Measurements from ENCODE around the gene CSNK1G2. TPM values are rescaled to one million over a fixed set of nuclear protein-coding genes. Genes with fewer than 3 reads are reported as not detected.

Gene CSNK1G2
- total RNA-seq, 1 experiment from 2014 or later = 34.5 TPM

GRCh38 chr19:1935484-1936208 is 5.3 kb upstream of the CSNK1G2 start:
- Histone ChIP-seq H3K27me3 (no peaks in the 10 kb centered on the region), H3K9me3 (peaks cover 2% of the 10 kb centered on the region; the same call in 1 of the 2 replicates), H3K36me3 (no peaks in the 10 kb centered on the region), H3K4me3 (no peak overlapping the region)
- DNase-seq = peak; percentile 27

GRCh38 chr19:1936430-1936829 is 4.5 kb upstream of the CSNK1G2 start:
- no peak for DNase-seq
- H3K9me3 ChIP-seq = peaks cover 1% of the 10 kb centered on the region; the same call in 1 of the 2 replicates
- H3K4me3 ChIP-seq = no peak overlapping the region
- no peaks in the 10 kb centered on the region for H3K36me3 ChIP-seq
- no peaks in the 10 kb centered on the region for H3K27me3 ChIP-seq

- Histone ChIP-seq H3K27me3 (no peaks in the 10 kb centered on the region), H3K4me3 (no peak overlapping the region), H3K36me3 (no peaks in the 10 kb centered on the region), H3K9me3 (no peaks in the 10 kb centered on the region)
- DNase-seq = no peak
These were observed 3.9 kb upstream of the CSNK1G2 start for GRCh38 chr19:1936916-1937610.

- H3K9me3 ChIP-seq = no peaks in the 10 kb centered on the region
- DNase-seq = no peak
- no peaks in the 10 kb centered on the region for H3K36me3 ChIP-seq
- H3K27me3 ChIP-seq = no peaks in the 10 kb centered on the region
- no peak overlapping the region for H3K4me3 ChIP-seq
These were observed 2.9 kb upstream of the CSNK1G2 start for GRCh38 chr19:1938071-1938470.

- Histone ChIP-seq H3K9me3 (no peaks in the 10 kb centered on the region), H3K36me3 (no peaks in the 10 kb centered on the region), H3K4me3 (peak overlapping the region; percentile 64), H3K27me3 (no peaks in the 10 kb centered on the region)
- DNase-seq = peak; percentile 64
These were observed 1.3 kb downstream of the CSNK1G2 start for GRCh38 chr19:1942078-1942933.

- H3K27me3 ChIP-seq = no peaks in the 10 kb centered on the region
- H3K4me3 ChIP-seq = peak overlapping the region; percentile 64
- H3K36me3 ChIP-seq = no peaks in the 10 kb centered on the region
- no peaks in the 10 kb centered on the region for H3K9me3 ChIP-seq
- no peak for DNase-seq
These were observed 2.1 kb downstream of the CSNK1G2 start for GRCh38 chr19:1942934-1943555.

- no peak overlapping the region for H3K4me3 ChIP-seq
- no peaks in the 10 kb centered on the region for H3K9me3 ChIP-seq
- no peak for DNase-seq
- no peaks in the 10 kb centered on the region for H3K27me3 ChIP-seq
- H3K36me3 ChIP-seq = no peaks in the 10 kb centered on the region
These were observed 2.7 kb downstream of the CSNK1G2 start for GRCh38 chr19:1943661-1944087.

- Histone ChIP-seq H3K9me3 (no peaks in the 10 kb centered on the region), H3K4me3 (no peak overlapping the region), H3K36me3 (no peaks in the 10 kb centered on the region), H3K27me3 (no peaks in the 10 kb centered on the region)
- no peak for DNase-seq
These were observed 3.3 kb downstream of the CSNK1G2 start for GRCh38 chr19:1944088-1944915.

GRCh38 chr19:1944916-1945561 is 4.1 kb downstream of the CSNK1G2 start:
- no peaks in the 10 kb centered on the region for H3K36me3 ChIP-seq
- H3K27me3 ChIP-seq = no peaks in the 10 kb centered on the region
- H3K9me3 ChIP-seq = no peaks in the 10 kb centered on the region
- no peak overlapping the region for H3K4me3 ChIP-seq
- no peak for DNase-seq

- no peaks in the 10 kb centered on the region for H3K9me3 ChIP-seq
- no peaks in the 10 kb centered on the region for H3K27me3 ChIP-seq
- DNase-seq = no peak
- no peak overlapping the region for H3K4me3 ChIP-seq
- no peaks in the 10 kb centered on the region for H3K36me3 ChIP-seq
These were observed 4.9 kb downstream of the CSNK1G2 start for GRCh38 chr19:1945899-1946298.

- H3K4me3 ChIP-seq = no peak overlapping the region
These were observed 6.8 kb downstream of the CSNK1G2 start for GRCh38 chr19:1947651-1948209.

GRCh38 chr19:1949304-1950101 is 8.5 kb downstream of the CSNK1G2 start:
- Histone ChIP-seq H3K4me3 (no peak overlapping the region), H3K36me3 (no peaks in the 10 kb centered on the region), H3K27me3 (no peaks in the 10 kb centered on the region), H3K9me3 (no peaks in the 10 kb centered on the region)
- no peak for DNase-seq

More at GRCh38 chr19:1947651-1948209, 6.8 kb downstream of the CSNK1G2 start:
- Histone ChIP-seq H3K27me3 (no peaks in the 10 kb centered on the region), H3K36me3 (no peaks in the 10 kb centered on the region), H3K9me3 (no peaks in the 10 kb centered on the region)
- no peak for DNase-seq

- Histone ChIP-seq H3K9me3 (no peaks in the 10 kb centered on the region), H3K4me3 (no peak overlapping the region), H3K36me3 (no peaks in the 10 kb centered on the region), H3K27me3 (no peaks in the 10 kb centered on the region)
- DNase-seq = no peak
These were observed 9.7 kb downstream of the CSNK1G2 start for GRCh38 chr19:1950640-1951039.

GRCh38 chr19:1952635-1953034 is 11.7 kb downstream of the CSNK1G2 start:
- H3K27me3 ChIP-seq = no peaks in the 10 kb centered on the region
- no peak overlapping the region for H3K4me3 ChIP-seq
- no peaks in the 10 kb centered on the region for H3K36me3 ChIP-seq
- DNase-seq = peak; percentile 81
- H3K9me3 ChIP-seq = no peaks in the 10 kb centered on the region

GRCh38 chr19:1953037-1953436 is 12.1 kb downstream of the CSNK1G2 start:
- no peaks in the 10 kb centered on the region for H3K36me3 ChIP-seq
- no peak overlapping the region for H3K4me3 ChIP-seq
- H3K27me3 ChIP-seq = no peaks in the 10 kb centered on the region
- no peaks in the 10 kb centered on the region for H3K9me3 ChIP-seq
- no peak for DNase-seq
